GM21825 (cell line): Measurements from ENCODE around the gene CA11.
A peak's percentile ranks its signal among the peaks of the same experiment; 100 is the strongest.
"Not testable (repeated sequence)": the region's sequence is repeated elsewhere in the genome, so short reads cannot be mapped to it uniquely, and the experiment has no call there.

Experiments
- ATAC-seq: cut with Tn5 transposase; IDR thresholded peaks from one replicate; pipeline ENCODE4 v1.9.1; 2021; ENCODE audit warnings: mild to moderate bottlenecking, moderate library complexity; ENCODE audit not compliant: unreplicated experiment

The CA11 gene

DNA sequence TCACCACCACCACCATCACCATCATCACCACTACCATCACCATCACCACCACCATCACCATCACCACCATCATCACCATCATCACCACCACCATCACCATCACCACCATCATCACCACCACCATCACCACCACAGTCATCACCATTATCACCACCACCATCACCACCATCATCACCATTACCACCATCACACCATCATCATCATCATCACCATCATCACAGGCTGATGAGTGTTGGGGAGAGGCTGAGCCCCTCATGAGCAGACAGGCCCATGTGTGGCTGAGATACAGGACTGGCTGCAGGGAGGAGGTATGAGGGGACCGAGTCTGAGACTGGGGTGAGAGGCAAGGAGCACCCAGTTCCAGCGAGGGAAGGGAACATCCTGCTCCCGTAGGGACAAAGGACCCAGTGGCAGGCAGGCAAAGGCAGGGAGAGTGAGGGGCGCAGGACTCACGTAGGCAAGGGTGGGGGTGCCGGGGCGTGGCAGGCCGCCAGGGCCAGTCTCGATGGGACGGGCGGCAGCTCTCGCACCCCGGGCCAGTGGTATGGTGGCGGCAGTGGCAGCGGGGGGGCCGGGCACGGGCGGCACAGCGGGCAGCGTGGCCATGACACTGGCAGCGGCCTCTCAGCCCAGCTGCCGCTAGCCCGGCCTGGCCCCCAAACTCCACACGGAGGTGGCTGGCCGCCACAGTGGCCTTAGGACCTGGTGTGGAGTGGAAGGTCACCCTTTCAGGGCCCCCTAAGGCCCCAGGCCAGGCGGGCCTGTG, 24.1 kb upstream of the CA11 start:
- ATAC-seq = no peak

DNA sequence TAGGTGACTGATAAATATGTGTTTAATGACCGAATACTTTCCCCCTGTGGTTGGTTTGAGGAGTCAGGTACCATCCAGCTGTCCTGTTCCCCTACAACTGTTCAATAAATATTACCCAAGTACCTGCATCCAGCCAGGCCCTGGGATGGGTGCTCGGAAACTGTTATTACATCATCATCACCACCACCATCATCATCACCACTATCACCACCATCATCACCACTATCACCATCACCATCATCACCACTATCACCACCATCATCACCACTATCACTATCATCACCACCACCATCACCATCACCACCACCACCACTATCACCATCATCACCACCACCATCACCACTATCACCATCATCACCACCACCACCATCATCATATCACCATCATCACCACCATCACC, 22.8 kb upstream of the CA11 start:
- ATAC-seq = no peak

DNA sequence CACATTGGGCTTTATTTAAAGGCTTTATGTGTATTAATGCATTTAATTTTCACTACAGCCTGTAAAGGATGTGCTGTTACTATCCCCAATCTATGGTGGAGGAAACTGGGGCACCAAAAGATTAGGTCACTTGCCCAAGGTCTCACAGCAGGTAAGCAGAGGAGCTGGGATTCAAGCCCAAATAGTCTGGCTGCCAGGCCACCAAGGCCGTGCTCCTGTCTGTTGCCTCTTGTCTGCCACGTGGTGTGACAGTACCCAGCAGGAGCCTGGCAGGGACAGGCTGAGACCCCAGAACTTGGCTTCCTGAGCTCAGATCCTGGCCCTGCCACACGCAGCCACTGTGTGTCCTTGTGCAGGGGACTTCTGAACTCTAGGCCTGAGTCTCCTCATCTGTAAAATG, 22.3 kb upstream of the CA11 start:
- no peak for ATAC-seq

DNA sequence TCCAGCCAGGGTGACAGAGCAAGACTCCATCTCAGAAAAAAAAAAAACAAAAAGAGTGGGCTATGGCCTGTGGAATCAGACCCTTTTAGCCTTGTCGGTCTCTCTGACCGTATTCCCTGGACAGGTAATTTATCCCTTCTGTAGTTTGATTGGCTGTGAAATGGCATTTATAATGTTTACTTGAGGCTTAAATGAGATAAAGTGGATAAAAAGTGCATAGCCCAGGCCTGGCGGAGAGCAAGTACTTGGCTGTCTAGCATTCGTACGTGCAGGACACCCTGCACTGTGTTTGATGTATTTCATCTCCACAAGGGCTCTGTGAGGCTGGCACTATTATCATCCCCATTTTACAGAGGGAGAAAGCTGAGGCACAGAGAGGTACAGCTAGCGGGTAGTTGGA, 19.8 kb upstream of the CA11 start:
- no peak for ATAC-seq

DNA sequence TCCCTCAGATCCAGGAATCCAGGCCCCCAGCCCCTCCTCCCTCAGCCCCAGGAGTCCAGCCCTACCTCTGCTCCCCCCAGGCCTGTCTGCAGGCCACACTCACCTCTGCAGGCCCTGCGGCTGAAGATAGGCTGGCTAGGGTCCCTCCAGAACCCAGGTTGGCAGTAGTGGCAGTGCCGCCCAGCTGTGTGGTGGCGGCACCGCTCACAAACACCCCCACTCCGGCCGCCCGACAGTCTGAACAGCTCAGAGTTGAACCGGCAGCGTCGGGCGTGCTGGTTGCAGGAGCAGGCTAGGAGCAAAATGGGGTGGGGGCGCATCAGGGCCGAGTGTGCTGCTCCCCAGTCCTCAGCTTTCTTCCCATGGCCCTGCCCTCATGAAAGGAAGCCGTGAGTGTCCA, 18.5 kb upstream of the CA11 start:
- no peak for ATAC-seq

DNA sequence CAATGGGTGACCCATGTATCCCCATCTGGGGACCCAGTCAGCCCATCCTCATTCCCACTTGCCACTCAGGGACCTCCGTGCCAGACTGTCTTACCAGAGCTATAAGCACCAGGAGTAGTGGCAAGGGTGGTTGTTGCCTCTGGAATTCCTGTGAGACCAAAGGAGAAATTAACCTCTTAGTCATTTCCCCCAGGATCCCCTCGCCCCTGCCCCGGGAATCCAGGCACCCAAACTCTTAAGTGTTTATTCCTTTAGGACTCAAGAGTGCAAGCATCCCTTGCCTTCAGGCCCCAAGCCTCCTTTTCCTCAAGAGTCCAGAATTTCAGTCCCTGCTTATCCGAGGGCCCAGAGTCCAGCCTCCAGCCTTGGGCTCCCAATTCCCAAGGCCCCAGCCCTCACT, 17.7 kb upstream of the CA11 start:
- no peak for ATAC-seq

DNA sequence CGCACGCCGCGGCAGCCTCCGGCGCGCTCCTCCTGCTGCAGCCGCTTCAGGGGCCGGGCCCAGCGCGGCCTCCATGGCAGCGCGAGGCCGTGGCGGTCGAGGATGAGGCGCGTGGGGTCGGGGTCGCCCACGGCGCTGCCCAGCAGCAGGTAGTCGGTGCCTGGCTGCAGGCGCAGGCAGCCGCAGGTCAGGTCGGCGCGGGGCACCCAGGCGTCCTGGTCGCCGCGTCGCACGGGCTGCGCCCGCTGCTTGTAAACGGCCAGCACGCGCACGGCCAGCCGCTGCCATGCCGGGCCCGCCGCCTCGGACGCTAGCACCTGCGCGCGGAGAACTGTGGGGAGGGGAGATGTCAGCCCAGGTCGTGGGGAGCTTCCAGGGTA, 15.7 kb upstream of the CA11 start:
- ATAC-seq = no peak

DNA sequence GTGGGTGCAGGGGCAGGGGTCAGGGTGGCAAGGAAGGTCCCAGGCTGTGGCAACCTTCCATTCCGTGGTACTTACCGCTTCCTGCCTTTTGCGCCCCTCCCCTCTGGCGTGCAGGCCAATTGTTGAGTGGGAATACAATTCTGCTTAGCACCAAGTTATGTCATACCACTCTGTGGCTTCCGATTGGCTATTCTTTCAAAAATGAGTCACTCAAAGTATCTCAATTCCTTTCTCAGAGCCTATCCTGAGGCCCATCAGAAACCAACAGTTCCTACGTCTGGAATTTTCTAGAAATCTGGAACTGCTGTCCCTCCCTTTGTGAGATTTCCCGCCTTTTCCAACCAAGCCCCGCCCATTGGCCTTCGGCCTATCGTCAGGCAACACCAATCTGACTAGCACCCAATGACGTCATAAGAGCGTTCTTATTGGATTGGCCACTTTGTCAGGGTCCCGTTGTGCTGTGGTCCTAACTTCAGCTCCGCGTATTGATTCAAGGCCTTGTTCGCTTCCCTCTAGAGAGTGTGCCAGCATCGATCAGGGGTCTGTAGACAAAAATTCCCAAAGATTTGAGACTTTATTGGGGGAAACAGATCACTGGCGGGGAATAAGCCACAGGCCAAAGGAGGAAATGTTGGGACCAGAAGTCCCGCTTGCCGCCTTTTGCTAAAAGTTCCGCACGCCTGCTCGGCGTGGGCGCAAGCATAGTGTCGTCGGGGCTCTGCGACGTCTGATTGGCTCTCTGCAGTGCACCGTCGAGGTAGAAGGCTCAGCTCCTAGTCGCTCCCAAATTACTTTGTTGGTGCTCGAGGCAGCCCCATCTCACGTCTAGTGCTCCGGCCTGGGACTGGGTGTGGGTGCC, 15.1 kb upstream of the CA11 start:
- peak; percentile 79 for ATAC-seq

DNA sequence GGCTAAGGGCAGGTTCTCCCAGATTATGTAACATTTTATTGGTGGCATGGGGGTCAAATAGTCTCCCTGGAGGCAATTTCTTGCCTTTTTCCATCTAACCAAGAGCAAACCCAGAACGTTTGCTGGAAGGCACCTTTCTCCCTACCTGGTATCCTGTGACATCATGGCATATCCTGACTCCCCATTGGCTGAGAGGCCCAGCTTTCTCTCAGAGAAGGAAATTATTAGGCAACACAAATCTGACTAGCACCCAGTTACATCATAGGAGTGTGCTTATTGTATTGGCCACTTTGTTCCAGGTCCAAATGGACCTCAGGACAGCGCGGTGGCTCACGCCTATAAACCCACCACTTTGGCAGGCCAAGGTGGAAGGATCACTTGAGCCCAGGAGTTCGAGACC, 13.8 kb upstream of the CA11 start:
- ATAC-seq = no peak

DNA sequence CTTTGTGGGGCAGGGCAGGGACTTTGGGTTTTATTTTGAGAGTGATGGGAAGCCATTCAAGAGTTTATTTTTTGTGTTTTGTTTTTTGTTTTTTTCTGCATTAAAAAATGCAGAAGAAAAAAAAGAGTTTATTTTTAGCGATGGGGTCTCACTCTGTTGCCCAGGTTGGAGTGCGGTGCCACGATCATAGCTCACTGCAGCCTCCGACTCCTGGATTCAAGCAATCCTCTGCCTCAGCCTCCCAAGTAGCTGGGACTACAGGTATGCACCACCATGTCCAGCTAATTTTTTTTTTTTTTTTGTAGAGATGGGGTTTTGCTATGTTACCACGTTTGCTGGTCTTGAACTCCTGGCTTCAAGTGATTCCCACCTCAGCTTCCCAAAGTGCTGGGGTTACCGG, 12.5 kb upstream of the CA11 start:
- no peak for ATAC-seq

DNA sequence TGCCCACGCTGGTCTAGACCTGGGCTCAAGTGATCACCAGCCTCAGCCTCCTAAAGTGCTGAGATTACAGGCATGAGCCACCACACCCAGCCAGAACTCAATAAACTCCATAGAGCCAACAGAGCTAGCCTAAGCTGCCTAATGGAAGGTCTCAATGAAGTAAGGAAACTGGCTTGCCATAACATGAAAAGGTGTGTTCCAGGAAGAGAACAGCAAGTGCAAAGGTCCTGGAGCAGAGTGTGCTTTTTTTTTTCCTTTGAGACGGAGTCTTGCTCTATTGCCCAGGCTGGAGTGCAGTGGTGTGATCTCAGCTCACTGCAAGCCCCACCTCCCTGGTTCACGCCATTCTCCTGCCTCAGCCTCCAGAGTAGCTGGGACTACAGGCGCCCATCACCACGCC, 11.8 kb upstream of the CA11 start:
- ATAC-seq = not testable (repeated sequence)

DNA sequence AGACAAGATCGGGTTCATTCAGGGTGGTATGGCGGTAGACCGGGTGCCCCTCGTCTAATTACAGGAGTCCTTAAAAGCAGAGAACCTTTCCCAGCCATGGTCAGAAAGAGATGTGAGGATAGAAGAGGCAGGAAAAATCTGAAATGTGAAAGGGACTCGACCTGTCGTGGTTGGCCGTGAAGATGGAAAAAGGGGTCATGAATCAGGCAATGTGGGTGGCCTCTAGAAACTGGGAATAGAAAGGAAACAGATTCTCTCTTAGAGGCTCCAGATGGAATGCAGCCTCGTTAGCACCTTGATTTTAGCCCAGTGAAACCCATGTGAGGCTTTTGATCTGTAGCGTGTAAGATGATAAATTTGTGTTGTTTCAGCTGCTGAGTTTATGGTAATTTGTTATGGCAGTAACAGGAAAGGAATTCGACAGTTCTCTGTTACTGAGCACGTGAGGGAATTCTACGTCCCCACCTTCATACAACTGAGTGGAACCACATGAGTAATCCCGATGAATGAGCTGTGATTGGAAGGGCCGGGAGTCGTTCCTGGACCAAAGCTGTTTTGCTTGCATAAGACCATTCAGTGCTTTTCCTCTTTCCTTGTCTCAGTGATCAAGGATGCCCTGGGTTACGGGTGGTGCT, 11.0 kb upstream of the CA11 start:
- ATAC-seq = no peak

DNA sequence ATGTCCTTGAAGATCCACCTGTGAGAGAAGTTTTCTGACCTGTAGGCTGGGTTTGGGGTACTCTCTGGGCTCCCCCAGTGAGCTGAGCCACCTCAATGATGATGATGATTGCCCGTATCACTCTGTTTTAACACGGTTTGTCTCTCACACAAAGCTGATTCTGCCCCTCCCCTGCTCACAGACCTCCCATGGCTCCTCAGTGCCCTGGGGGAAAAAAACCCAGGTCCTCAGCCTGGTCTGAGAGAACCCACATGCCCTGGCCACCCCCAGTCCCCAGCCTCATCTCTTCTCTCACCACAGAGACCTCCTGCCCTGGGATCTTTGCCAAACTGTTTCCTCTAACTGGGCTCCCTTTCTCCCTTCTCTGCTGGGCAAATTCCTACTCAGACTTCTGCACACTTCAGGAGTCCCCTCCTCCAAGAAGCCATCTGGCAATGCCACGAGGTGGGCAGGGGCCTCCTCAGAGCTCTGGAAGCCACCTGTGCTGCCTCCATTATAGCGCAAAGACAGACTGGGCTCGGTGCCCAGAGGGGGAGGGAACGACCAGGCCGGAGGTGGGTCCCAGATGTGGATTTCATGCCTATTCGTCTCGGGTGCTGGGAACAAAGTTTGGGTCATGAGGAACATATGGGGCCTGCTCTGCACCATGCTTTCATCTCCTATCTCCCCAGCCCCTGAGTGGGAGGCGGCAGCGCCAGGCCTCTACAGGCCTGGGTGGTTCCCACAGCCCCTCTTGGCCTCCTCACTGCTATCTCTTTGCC, 8.5 kb upstream of the CA11 start:
- ATAC-seq = no peak

DNA sequence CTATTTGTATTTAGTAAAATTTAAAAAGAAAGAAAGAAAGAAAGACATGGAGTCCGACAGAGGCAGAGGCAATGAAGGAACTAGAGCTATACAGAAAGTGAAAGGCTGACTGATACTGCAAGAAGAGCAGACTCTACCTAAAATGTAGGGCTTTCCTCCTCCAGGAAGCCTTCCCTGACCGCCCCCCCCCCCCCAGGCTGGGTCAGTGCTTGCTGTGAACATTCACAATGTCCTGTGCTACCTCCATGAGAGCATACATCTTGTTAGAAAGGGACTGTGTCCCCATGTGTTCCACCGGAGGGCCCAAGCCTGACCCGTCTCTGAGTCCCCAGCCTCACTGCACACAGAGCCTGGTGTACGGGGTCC, 5.7 kb upstream of the CA11 start:
- ATAC-seq = no peak

DNA sequence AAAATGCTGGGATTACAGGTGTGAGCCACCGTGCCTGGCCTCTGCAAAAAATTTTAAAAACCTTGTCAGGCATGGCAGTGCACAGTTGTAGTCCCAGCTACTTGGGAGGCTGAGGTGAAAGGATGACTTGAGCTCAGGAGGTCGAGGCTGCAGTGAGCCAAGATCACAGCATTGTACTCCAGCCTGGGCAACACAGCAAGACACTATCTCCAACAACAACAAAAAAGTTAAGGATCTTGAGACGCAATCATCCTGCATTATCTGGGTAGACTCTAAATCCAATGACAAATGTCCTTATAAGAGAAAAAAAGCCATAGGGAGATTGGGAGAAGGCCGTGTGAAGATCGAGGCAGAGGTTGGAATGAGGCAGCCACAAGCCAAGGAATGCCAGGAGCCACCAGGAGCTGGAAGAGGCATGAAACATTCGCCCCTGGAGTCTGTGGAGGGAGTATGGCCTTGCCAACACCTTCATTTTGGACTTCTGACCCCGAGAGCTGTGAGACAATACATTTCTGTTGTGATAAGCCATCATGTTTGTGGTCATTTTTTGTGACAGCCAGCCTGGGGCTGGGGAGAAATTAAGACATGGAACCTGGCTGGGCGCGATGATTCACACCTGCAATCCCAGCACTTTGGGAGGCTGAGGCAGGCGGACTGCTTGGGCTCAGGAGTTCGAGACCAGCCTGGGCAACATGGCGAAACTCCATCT, 5.1 kb upstream of the CA11 start:
- ATAC-seq = no peak

DNA sequence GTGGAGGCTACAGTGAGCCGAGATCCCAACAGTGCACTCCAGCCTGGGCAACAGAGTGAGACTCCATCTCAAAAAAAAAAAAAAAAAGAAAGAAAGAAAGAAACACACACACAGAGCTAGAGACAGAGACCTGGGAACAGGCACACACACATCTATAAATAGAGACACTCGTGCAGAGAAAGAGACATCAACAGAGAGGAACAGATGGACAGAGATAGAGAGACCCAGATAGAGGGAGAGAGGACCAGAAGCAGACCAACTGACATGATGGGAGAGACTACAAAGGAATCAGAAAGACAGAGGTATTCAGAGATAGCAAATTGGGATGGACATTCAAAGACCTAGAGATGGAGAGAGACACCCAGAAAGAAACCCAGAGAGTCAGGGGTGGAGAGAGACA, 2.1 kb upstream of the CA11 start:
- ATAC-seq = no peak

DNA sequence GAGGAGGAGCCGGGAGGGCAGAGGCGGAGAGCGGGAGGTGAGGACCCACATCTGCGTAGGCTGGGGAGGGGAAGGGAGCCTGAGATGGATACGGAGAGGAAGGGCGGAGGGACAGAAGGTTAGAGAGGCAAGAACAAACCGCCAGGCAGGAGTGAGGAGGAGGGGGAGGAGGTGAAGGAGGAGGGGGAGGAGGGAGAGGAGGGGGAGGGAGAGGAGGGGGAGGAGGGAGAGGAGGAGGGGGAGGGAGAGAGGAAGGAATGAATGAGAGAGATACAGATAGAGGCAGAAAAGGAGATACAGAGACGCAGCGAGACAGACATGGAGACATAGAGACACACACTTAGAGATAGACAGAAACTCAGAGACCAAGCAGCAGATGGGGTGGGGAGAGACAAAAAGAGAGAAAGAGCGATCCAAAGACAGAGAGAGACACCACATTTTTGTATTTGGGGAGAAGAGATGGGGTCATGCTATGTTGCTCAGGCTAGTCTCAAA, 782 bp upstream of the CA11 start:
- ATAC-seq = no peak

DNA sequence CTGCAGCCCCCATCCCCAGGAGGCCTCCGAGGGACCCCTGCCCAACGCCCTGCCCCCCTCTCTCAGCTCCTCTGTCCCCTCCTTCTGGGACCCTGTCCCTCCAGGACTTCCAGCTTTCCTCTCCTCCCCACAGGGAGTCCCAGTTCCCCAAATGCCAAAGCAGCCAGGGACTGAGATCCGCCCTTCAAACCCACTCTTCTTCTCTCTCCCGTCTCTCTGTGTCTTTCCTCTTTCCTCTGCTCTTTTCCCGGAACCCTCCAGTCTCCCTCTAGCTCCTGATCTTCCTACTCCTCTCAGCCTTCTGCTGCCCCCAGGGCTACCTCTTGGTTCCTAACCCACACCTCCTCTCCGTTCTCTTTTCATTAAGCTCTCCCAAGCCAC, 377 bp downstream of the CA11 start:
- no peak for ATAC-seq

DNA sequence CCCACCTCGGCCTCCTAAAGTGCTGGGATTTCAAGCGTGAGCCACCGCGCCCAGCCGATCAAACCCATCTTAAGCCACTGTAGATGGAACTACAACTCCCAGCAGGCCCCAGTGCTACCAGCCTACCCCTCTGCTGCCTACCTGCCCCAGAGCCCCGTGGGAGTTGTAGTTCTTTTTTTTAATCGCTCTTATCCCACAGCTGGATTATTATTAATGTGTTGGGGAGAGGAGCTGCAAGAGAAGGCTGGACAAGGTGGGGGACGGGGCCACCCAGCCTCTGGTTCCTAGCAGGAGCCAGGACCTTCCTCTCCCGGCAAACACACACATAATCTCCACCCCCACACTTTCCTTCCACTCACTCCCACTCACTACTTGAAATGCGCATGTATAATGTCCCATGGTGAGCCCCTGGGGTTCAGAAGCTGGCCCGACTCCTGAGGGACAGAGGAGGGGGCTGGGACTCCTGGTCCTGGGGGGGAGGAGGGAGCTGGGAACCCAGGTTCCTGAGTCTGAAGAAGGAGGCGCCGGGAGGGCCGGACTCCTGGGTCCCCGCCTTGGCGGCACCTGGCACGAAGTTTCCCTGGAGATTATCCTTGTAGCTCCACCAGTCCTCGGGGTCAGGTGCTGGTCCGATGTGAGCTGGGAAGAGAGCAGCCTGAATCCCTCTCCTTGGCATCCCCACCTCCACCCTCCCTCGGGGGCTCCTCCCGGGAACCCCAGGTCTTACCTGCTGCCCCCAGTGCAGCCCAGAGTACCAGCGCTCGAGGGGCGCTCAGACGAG, 958 bp downstream of the CA11 start:
- no peak for ATAC-seq

DNA sequence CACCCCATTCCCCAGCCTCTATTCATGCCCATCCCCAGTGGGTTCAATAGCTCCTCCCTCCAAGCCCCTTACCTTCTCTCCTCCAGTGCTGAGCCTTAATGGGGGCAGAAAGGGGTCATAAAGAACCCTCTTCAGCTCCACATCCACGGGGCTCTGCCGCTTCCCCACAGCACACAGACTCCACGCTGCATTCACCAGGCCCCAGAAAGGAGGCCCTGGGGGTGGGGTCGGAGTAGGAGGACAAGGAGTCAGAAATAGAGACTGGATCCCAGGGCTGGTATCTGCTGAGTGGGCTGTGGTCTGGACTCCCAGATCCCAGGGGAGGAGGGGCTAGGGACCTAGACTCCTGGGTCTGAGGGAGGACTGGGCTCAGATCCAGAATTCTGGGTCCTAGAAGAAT, 1.6 kb downstream of the CA11 start:
- no peak for ATAC-seq
